GM19455 (cell line): ENCODE measurements around the gene ACP3.
"Not testable (repeated sequence)": the region's sequence is repeated elsewhere in the genome, so short reads cannot be mapped to it uniquely, and the experiment has no call there.

Source experiments
- ATAC-seq: cut with Tn5 transposase; IDR thresholded peaks from one replicate; pipeline ENCODE4 v1.9.1; 2021; ENCODE audit not compliant: unreplicated experiment

ACP3 gene

DNA sequence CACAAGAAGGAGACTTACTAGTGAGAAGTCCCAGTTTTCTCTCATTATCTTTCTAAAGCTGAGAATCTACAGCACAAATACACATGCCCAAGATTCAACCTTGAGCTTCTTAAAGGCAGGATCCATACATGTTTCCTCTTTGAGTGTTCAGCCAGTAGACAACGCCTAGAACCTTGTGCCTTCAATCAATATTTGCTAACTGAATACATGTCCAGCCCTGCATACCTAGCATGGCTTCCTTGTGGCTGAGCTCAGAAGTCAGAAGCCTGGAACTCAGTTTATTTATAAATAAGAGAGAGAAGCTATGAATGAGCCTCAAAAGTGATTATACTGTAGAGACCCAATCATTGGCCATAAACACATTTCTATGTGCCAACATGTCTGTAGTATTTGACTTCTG lies 43.5 kb downstream of the ACP3 start:
- ATAC-seq: no peak

DNA sequence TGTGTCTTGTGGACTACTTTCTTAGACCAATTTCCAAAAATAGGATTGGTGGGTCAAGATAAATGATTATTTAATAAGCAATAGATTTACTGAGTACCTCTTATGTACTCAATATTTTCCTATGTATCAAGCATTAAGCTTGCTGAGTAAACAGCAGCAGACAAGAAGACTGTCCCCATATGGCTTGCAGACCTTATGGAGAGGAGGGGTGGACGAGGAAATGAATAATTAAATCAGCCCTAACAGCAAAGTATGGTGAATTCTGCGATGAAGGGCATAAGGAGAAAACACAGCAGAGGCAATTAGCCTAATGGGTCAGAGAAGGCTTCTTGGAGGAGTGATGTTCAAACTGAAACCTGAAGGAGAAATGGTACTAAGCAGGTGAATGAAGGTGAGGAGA lies 45.1 kb downstream of the ACP3 start:
- ATAC-seq: no peak

DNA sequence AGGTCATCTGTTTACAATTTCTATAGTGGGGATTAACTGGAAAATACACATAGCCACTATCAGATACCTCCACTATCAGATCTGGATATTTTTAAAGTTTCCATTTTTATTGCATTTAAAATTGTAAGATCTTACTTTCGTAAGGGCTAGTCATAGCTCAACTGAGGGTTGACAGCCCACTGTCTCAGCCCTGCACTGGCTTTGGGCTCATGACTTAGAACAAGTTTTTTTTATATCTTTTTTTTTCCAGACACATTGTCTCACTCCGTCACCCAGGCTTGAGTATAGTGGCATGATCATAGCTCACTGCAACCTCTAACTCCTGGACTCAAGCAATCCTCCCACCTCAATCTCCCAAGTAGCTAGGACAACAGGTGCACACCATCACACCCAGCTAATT lies 51.3 kb downstream of the ACP3 start:
- no peak for ATAC-seq

DNA sequence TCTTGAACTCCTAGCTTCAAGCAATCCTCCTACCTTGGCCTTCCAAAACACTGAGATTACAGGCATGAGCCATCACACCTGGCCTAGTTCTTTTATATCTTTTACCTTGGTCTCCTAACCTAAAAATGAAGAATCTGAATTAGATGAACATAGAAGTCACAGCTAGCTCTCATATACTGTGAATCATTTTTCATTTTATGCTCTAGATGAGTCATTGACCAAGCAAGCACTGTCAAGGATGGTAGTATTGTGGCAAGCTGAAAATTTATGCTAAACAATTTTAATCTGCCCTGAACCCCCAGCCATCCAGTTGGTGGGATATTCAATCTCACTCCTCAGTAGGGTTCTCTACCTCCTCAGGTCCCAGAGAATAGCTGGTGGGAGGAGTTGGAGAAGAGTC lies 51.8 kb downstream of the ACP3 start:
- no peak for ATAC-seq

DNA sequence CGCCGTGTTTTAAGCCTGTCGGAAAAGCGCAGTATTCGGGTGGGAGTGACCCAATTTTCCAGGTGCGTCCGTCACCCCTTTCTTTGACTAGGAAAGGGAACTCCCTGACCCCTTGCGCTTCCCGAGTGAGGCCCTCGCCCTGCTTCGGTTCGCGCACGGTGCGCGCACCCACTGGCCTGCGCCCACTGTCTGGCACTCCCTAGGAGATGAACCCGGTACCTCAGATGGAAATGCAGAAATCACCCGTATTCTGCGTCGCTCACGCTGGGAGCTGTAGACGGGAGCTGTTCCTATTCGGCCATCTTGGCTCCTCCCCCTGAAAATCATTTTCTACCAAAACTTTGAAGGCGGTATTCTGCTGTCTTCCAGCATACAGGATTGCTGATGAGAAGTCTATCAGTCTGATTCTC lies 59.7 kb downstream of the ACP3 start:
- not testable (repeated sequence) for ATAC-seq

DNA sequence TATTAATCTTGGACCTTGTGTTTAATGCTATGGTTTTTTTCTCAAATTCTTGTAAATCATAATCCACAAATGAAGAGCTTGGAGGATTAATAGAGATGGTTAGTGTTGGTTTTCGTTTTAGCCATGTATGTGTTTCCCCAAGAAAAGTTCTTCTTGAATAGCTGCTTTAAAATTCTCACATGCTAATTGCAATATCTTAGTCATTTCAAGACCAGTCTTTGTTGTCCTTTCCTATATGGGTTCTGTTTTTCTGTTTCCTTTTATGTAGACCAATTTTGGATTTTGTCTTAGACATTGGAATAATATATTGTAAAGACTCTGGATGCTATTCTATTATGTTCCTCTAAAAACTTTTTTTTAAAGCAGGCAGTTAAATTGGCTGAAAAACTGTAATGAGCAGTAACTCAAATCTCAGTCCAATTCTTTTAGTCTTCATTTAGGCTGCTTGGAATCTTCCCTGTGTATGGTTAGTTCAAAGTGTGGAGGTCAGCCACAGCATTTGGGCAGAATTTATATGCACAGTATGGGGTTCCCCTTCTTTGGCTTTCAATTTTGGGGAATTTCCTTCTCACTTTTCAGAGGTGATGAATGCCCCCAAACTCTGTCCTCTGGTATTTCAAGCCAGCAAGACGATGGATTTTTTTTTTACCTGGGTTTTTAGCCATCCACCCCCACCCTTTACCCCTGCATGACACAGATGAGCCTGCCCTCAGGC lies 61.0 kb downstream of the ACP3 start:
- no peak for ATAC-seq

DNA sequence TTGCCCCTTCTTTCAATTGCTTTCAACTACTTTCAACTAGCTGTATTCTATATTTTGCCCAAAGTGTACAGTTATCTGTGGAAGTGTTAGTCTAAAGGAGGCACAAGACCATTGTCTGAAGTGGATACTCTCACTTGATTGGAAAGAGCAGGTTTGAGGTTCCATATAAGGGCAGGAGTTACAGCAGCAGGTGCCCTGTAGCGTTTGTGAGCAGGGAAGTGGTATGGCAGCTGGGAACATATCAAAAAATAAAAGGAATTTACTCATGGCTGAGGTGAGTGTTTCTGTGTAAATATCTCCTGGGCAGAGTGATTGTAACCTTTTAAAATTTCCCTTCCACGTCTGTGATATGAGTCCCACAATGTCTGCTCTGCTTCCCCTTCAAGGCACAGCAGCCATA lies 61.6 kb downstream of the ACP3 start:
- no peak for ATAC-seq

DNA sequence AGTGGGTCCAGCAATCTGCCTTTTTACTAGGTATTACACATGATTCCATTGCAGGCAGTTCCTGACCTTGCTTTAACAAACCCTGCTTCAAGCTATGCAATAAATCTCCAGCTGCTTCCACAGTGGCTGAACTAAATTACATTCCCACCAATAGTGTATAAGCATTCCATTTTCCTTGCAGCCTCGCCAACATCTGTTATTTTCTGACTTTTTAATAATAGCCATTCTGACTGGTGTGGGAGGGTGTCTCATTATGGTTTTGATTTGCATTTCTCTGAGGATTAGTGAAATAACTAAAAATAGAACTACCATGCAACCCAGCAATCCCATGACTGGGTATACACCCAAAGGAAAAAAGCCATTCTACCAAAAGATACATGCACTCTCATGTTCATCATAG lies 63.7 kb downstream of the ACP3 start:
- no peak for ATAC-seq

DNA sequence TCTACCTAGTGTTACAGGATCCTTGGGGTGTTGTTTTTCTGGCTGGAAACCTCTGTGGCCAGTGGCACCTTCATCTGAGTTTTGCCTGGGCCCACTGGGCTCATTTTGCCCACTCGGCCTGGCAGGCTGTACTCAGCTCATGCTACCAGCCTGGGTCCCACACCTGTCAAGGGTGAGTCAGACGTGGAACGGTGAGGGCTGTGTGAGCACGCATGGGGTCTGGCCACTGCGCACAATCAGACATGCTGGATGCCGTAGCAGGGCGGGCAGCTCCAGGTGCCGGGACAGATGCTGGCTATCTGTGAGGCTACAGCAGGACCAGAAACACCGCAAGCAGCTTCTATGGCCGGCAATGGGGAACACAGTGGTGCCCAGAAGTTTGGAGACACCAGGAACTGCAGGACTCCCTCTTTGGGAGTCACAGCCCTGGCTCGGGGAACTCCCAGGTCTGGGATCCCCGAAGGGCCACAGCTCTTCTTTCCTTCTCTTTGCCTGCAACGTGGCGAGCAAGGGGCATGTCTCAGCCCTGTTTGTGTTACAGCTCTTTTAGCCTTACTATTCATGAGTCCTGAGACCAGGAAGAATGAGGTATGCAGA lies 64.2 kb downstream of the ACP3 start:
- no peak for ATAC-seq

DNA sequence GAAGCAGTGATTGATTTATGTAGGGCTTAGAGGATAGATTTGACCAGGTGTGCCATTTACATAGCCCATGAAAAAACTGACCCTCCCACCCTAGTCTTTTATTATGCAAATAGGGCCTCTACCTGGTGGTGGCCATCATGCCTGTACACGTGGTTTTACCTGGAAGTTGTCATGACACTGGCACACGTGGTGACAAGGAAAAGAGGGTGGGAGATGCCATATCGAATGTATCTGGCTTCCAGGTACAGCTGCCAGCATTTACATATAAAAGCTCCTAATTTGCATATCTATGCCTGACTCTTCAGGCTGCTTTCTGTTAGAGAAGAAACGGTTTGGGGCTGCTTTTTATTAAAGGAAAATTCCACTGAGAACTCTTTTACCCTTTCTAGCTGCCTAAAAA lies 65.1 kb downstream of the ACP3 start:
- ATAC-seq: no peak

DNA sequence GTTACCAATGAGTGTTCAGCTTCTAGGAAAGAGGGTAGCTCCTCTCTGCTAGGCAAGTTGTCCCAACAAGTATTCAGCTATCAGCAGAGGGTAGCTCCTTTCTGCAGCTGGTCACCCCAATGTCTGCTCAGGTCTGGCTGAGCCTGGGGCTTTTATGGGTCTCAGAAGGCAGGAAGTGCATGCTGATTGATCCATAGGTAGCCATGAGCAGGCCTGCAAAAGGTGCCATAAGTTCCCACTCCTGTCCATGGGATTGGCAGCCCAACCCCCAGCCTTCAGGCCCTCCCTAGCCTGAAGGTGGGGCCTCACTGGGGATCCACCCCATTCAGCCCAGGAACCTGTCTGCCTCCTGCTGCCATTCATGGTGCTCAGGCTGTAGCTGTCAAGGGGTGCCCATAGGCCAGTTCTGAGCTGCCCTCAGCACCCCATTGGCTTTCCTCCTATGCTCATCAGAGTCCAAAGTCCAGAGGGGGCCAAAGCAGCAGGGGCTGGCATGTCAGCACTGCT lies 65.5 kb downstream of the ACP3 start:
- no peak for ATAC-seq

DNA sequence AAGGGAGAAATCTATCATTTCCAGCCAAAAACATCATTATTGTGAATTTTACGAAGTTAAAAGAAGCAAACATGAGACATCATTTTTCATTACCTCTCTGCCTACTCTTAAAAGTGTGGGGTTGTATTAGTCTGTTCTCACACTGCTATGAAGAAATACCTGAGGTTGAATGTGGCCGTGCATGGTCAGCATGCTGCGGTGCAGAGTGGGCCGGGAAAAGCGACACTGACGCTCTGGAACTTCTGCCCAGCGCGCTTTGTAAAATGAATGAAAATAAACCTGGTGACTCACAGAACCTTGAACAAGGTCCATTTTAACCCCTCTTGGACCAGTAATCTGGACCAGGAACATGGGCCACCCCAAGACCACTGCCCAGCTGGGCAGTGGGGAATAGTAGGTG lies 69.1 kb downstream of the ACP3 start:
- ATAC-seq: no peak

DNA sequence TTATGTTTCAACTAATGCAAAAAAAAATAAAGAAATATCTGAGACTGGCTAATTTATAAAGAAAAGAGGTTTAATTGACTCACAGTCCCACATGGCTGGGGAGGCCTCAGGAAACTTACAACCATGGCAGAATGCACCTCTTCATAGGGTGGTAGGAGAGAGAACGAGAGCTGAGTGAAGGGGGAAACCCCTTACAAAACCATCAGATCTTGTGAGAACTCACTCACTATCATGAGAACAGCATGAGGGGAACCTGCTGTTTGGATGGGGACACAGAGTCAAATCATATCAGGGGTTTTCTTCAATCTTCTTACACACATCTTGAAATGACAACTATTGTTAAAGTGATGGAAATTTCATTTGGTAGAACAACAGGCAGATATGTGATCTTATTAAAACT lies 75.5 kb downstream of the ACP3 start:
- not testable (repeated sequence) for ATAC-seq

DNA sequence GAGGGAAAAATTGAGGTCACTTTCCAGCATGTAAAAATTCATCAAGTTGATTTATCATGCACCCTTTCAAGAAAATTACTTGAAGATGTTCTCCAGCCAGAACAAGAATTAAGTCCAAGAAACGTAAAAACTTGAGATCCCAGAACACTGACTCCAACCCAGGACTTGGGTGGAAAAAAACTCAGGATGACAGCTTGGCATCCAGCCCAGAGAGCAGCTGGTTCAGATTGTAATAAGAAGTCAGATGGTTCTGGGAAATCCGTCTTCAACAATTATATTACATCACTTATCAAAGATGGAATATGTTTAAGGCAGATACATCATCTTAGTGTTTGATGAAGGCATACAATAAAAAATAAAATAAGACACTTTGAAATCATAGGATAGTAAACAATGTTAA lies 77.1 kb downstream of the ACP3 start:
- ATAC-seq: no peak

DNA sequence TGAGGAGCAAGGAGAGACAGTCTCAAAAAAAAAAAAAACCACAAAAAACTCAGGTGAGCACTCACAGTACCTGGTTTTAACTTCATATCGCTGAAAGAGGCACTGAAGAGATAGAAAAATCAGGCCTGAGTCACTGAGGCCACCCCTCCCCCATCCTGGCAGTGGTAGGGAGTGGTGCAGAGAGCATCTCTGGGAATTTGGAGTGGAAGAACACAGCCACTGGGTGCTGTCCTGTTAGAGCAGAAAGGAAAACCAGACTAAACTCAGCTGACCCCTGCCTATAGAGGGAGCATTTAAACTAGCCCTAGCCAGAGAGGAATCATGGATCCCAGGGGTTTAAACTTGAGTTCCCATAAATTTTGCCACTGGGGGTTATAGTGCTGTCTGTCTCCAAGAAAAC lies 77.9 kb downstream of the ACP3 start:
- ATAC-seq: no peak

DNA sequence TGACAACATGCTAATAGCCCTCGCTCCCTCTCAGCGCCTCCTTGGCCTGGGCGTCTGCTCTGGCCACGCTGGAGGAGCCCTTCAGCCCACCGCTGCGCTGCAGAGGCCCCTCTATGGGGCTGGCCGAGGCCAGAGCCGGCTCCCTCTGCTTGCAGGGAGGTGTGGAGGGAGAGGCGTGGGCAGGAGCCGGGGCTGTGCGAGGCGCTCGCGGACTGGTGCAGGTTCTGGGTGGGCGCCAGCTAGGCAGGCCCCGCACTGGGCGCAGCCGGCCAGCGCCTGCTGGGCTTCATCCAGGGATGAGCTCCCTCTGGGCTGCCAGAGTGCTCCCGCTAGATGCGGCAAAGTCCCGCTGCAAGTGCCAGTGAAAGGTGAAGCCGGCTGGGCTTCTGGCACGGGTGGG lies 79.0 kb downstream of the ACP3 start:
- no peak for ATAC-seq

DNA sequence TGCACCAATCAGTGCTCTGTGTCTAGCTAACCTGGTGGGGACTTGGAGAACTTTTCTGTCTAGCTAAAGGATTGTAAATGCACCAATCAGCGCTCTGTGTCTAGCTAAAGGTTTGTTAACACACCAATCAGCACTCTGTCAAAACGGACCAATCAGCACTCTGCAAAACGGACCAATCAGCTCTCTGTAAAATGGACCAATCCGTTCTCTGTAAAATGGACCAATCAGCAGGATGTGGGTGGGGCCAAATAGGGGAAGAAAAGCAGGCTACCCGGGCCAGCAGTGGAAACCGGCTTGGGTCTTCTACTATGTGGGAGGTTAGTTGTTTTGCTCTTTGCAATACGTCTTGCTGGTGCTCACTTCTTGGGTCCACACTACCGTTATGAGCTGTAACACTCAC lies 79.6 kb downstream of the ACP3 start:
- not testable (repeated sequence) for ATAC-seq

DNA sequence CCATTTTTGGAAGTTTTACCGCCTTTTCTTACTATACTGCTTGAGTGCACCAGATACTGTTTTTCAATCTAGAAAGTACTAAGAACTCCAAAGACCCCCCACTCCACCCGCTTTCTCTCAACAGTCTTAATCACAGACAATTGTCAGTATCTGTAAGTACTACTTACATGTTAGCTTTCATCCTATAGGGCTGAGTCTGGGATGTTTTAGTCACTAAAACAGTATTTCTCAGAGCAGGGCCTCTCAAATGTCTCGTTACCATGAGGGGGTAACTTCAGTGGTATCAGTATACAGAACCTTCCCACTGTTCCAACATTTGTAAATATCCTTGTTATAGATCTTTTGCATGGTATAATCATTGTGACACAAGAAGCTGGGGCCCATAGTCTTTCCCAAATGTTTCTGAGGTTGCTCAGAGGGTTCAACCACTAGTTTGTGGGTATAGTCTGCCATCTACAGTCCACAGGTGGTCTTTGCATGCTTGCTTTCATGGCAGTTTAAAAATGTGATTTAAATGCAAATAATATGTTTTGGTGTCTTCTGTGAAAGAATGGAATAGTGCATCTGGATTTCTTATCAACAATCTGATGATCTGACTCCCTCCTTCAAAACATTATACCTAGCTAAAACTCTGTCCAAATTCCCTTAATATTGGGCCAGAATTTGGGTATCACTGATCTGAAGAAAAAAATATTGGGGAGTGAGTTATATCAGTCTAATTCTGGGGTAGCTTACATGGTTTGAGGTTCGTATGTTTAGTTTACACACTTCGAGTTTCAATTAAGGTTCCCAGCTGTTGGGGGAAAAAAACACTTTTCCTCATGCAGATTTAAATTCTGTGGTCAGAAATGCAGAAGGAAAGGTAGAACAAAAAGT lies 82.1 kb downstream of the ACP3 start:
- ATAC-seq: no peak

DNA sequence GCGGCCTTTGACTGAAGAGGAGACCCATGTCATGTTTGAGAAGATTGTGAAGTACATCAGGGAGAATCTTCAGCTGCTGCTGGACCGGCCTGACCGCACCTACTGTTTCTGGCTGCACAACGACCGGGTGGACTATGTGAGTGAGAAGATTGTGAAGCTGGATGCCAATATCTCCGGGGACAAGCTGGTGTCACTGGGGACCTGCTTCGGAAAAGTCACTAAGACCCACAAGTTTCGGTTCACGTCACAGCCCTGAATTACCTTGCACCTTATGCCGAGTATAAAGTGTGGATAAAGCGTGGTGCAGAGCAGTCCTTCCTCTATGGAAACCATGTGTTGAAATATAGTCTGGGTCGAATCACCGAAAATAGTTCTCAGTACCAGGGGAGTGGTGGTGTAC lies 84.0 kb downstream of the ACP3 start:
- ATAC-seq: no peak

DNA sequence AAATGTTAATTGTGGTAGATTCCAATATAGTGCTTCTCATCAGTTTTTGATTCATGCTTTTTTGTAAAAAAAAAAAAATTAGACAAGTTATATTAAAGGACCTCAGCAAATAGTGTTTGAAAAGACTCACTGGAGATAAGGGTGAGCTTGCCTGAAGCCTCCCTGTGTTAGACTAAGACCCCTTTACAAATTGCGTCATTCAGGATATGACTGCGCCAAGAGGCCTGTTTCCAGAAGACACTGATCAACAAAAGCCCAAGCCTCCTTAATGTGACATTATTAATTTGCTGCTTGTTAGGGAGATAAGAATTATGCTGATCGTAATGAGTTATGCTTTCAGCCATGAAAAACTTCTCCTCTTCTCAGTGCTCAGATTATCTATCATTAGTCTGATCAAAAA lies 87.1 kb downstream of the ACP3 start:
- no peak for ATAC-seq

DNA sequence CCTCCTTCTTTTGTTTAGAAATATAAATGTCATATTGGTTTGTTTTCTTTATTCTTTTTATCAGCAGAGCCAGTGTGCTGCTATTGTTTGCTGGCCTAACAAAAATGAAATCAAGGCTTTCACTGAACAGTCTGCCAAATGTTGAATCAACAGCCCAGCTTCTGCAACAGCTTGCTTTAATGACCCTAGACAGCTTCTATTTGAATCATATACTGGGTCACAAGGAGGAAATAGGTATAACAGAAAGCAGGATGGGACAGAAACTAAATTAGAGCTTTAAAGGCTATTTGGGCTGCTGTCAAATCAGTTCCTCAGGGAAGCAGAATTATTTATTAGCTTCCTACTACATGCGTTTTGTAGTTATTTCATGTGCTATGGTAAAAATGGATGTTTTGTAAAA lies 88.0 kb downstream of the ACP3 start:
- ATAC-seq: no peak
